Measurements from ENCODE around the gene LMO1. TPM values are rescaled to one million over a fixed set of nuclear protein-coding genes. Genes with fewer than 3 reads are reported as not detected.

LMO1 gene
- total and polyA plus RNA-seq, 8 donors: 0.65 TPM; not detected in 7

DNA sequence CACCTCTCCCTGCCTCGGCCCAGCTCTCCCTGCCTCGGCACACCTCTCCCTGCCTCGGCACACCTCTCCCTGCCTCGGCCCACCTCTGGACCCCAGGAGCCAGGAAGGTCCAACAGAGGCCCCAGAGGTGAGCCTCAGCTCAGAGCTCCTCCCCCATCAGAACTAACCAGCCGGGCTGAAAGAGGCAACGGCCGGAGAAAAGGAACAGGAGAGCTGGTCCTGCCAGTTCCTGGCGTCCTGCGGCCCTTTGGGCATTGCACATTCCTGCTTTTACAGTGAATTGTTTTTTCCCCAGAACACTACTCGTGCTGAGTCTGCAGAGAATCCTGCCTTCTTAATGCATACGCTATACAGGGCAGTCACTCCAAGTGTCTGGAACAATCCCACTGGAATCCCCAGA, 45.8 kb downstream of the LMO1 start:
- TF ChIP-seq, protein P1, sequence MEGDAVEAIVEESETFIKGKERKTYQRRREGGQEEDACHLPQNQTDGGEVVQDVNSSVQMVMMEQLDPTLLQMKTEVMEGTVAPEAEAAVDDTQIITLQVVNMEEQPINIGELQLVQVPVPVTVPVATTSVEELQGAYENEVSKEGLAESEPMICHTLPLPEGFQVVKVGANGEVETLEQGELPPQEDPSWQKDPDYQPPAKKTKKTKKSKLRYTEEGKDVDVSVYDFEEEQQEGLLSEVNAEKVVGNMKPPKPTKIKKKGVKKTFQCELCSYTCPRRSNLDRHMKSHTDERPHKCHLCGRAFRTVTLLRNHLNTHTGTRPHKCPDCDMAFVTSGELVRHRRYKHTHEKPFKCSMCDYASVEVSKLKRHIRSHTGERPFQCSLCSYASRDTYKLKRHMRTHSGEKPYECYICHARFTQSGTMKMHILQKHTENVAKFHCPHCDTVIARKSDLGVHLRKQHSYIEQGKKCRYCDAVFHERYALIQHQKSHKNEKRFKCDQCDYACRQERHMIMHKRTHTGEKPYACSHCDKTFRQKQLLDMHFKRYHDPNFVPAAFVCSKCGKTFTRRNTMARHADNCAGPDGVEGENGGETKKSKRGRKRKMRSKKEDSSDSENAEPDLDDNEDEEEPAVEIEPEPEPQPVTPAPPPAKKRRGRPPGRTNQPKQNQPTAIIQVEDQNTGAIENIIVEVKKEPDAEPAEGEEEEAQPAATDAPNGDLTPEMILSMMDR (IDR thresholded peaks at IDR 0.05): no peak
- TF ChIP-seq POLR2AphosphoS5 (IDR thresholded peaks at IDR 0.05) (no peak), POLR2A (IDR thresholded peaks at IDR 0.05) (no peak), EP300 (IDR thresholded peaks at IDR 0.05) (no peak)
- DNase-seq: no peak
- H3K9me3 ChIP-seq: no peaks in the 10 kb centered on the region
- WGBS, 5 donors: 44 to 74% (median 72%) methylated on average over 10 to 11 of the region's 11 CpGs
- H3K4me3 ChIP-seq: no peak overlapping the region
- intact Hi-C loops (cut with DNase I; ENCODE audit: low total_unique reads): no loop called here
- H3K27ac ChIP-seq: no peak overlapping the region
- no peaks in the 10 kb centered on the region for H3K4me1 ChIP-seq
- peaks cover 0 to 4% (median 0%) of the 10 kb centered on the region in 3 donors for H3K27me3 ChIP-seq
- H3K36me3 ChIP-seq: no peaks in the 10 kb centered on the region

DNA sequence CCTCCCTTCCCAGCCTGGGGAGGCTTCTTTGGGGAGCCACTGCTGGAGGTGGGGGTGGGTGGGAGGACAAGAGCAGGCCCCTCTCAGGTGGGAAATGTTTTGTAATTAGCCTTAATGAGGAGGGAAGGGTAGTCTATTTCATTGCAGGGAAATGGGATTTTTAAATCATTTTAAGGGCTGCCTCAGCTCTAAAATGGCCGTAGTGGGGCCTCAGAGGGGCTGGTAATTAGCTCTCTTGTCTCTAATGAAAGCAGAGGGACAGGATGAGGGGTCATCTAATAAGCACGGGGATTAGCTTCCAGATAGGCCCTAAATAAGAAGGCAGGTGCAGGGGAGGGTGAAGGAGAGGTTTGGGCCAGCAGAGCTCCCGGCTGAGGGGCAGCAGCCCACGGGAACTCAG, 46.5 kb downstream of the LMO1 start:
- Histone ChIP-seq H3K4me3 (no peak overlapping the region), H3K27ac (no peak overlapping the region), H3K36me3 (no peaks in the 10 kb centered on the region), H3K9me3 (no peaks in the 10 kb centered on the region), H3K27me3 (peaks cover 0 to 4% (median 0%) of the 10 kb centered on the region in 3 donors), H3K4me1 (no peaks in the 10 kb centered on the region)
- DNase-seq: no peak
- TF ChIP-seq, protein P1 (IDR thresholded peaks at IDR 0.05): no peak
- TF ChIP-seq EP300 (IDR thresholded peaks at IDR 0.05) (no peak), POLR2A (IDR thresholded peaks at IDR 0.05) (no peak), POLR2AphosphoS5 (IDR thresholded peaks at IDR 0.05) (no peak)
- intact Hi-C loops (cut with DNase I; ENCODE audit: low total_unique reads): no loop called here
- WGBS, 5 donors: 74 to 81% (median 81%) methylated on average over 4 of the region's 4 CpGs

DNA sequence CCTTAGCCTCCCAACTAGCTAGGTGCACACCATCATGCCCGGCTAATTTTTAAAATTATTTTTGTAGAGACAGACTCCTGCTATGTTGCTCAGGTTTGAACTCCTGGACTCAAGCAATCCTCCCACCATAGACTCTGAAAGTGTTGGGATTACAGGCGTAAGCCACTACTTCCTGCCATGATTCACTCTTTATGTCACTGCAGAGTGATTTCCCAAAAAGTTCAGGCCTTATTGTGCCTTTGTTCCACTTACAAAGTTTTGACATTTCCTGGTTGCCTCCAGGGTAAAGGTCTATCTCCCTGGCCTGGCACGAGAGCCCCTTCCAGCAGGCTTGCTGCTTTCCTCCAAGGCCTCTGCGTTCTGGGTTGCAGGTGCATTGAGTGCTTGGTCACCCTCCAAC, 50.3 kb downstream of the LMO1 start:
- Histone ChIP-seq H3K4me3 (no peak overlapping the region), H3K9me3 (no peaks in the 10 kb centered on the region), H3K27ac (no peak overlapping the region), H3K27me3 (peaks cover 0 to 18% (median 0%) of the 10 kb centered on the region in 3 donors), H3K4me1 (no peaks in the 10 kb centered on the region), H3K36me3 (no peaks in the 10 kb centered on the region)
- TF ChIP-seq EP300 (IDR thresholded peaks at IDR 0.05) (no peak), POLR2AphosphoS5 (IDR thresholded peaks at IDR 0.05) (no peak), POLR2A (IDR thresholded peaks at IDR 0.05) (no peak)
- TF ChIP-seq, protein P1 (IDR thresholded peaks at IDR 0.05): no peak
- no peak for DNase-seq
- intact Hi-C loops (cut with DNase I; ENCODE audit: low total_unique reads): no loop called here
- 69 to 79% (median 73%) methylated on average over 4 of the region's 4 CpGs for WGBS, 5 donors

DNA sequence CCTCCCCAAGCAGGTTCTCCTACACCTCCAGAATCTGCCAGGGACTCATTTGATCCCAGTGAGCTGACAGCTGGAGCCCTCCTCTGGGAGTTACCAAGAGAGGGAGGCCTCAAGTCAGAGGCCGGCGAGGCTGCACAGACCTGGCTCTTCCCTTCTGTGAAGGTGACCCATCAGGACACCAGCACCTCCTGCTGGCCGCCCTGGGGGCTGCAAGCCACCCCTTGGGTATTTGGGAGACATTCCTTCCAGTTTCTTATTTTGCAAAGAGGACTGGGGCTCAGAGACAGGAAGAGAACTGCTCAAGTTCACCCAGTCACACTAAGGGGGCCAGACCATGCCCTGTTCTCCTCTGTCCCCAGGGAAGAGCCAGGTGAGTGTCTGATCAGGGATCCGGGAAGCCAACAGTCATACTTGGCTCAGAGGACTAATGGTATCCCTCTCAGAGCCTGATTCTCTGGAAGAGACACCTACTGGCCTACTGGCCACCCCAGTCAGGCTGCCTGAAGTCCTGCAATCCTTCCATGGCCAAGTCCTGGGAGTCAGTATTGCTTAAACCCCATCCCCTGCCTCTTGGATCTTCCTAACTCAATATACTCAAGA, 54.4 kb downstream of the LMO1 start:
- peak in 1 of 2 donors; percentile 33 for DNase-seq
- peaks cover 5 to 24% (median 13%) of the 10 kb centered on the region in 4 donors for H3K4me1 ChIP-seq
- H3K36me3 ChIP-seq: no peaks in the 10 kb centered on the region
- WGBS, 5 donors: 20 to 65% (median 51%) methylated on average over 1 to 4 of the region's 4 CpGs
- no peak overlapping the region for H3K4me3 ChIP-seq
- no peak overlapping the region for H3K27ac ChIP-seq
- H3K9me3 ChIP-seq: no peaks in the 10 kb centered on the region
- TF ChIP-seq POLR2AphosphoS5 (IDR thresholded peaks at IDR 0.05): no peak
- TF ChIP-seq, protein P1 (IDR thresholded peaks at IDR 0.05): peak in 4 of 7 experiments; percentile 25 to 47 (median 34)
- peaks cover 0 to 45% (median 9%) of the 10 kb centered on the region in 3 donors for H3K27me3 ChIP-seq
- intact Hi-C loops (cut with DNase I; ENCODE audit: low total_unique reads): no loop called here
